OCI-LY1 (cell line): ENCODE measurements around the gene ANO3.

Source experiments
- H2AFZ ChIP-seq: fragments of 200-600 bp; sonication (generic), shearing (Covaris generic); 2 replicates; pipeline ENCODE4 v1.6.0; 2014; ENCODE audit warnings: antibody characterized with exemption, mild to moderate bottlenecking, low read length
- H3F3A ChIP-seq: fragments of 200-600 bp; sonication (generic), shearing (Covaris generic); 2 replicates; pipeline ENCODE4 v1.6.0; 2014; ENCODE audit warnings: mild to moderate bottlenecking, antibody characterized with exemption, low read length, moderate library complexity; ENCODE audit not compliant: insufficient read depth
- H3K27ac ChIP-seq: fragments of 200-600 bp; sonication (generic); 2 replicates; pipeline ENCODE4 v1.5.1; 2014; ENCODE audit warnings: low read length, mixed run types, mild to moderate bottlenecking, low read depth; ENCODE audit not compliant: poor library complexity, severe bottlenecking
- H3K27me3 ChIP-seq: fragments of 200-600 bp; sonication (generic); 2 replicates; pipeline ENCODE4 v1.6.0; 2014; ENCODE audit warnings: antibody characterized with exemption, mild to moderate bottlenecking, low read length, moderate library complexity; ENCODE audit not compliant: insufficient read depth
- H3K36me3 ChIP-seq: fragments of 200-600 bp; sonication (generic); 2 replicates; pipeline ENCODE4 v1.6.1; 2014; ENCODE audit warnings: mild to moderate bottlenecking, antibody characterized with exemption, low read length, moderate library complexity, mixed read lengths; ENCODE audit not compliant: insufficient read depth
- H3K4me1 ChIP-seq: fragments of 200-600 bp; sonication (generic); 2 replicates; pipeline ENCODE4 v1.5.1; 2014; ENCODE audit warnings: mild to moderate bottlenecking, low read length, moderate library complexity; ENCODE audit not compliant: insufficient read depth, severe bottlenecking
- H3K4me2 ChIP-seq: fragments of 200-600 bp; sonication (generic), shearing (Covaris generic); 2 replicates; pipeline ENCODE4 v1.6.1; 2014; ENCODE audit warnings: low read length
- H3K4me3 ChIP-seq: fragments of 200-600 bp; sonication (generic); 2 replicates; pipeline ENCODE4 v1.5.1; 2014; ENCODE audit warnings: low read length, low read depth, mild to moderate bottlenecking, mixed read lengths; ENCODE audit not compliant: poor library complexity, severe bottlenecking
- H3K79me2 ChIP-seq: fragments of 200-600 bp; shearing (Covaris generic); 2 replicates; pipeline ENCODE4 v1.6.1; 2016; ENCODE audit warnings: mixed run types, low read length, mixed read lengths; ENCODE audit not compliant: insufficient read depth
- H3K9ac ChIP-seq: fragments of 200-600 bp; sonication (generic), shearing (Covaris generic); 2 replicates; pipeline ENCODE4 v1.6.1; 2014; ENCODE audit warnings: mild to moderate bottlenecking, low read length, mixed read lengths
- H3K9me2 ChIP-seq: fragments of 200-600 bp; sonication (generic), shearing (Covaris generic); 2 replicates; pipeline ENCODE4 v1.6.1; 2014; ENCODE audit warnings: low read depth, mild to moderate bottlenecking, low read length, mixed read lengths
- H3K9me3 ChIP-seq: fragments of 200-600 bp; shearing (Covaris generic); 2 replicates; pipeline ENCODE4 v1.6.1; 2014; ENCODE audit warnings: low read length, mixed read lengths
- H4K20me1 ChIP-seq: fragments of 200-600 bp; sonication (generic), shearing (Covaris generic); 2 replicates; pipeline ENCODE4 v1.6.0; 2016; ENCODE audit warnings: mild to moderate bottlenecking, low read length; ENCODE audit not compliant: insufficient read depth
- CTCF ChIP-seq: fragments of 200-600 bp; sonication (generic), shearing (Covaris generic); IDR thresholded peaks from 2 replicates; pipeline ENCODE4 v1.5.1; 2017; ENCODE audit warnings: mild to moderate bottlenecking, antibody characterized with exemption, low read length, moderate library complexity, mixed read lengths
- EZH2 ChIP-seq: fragments of 200-600 bp; sonication (generic), shearing (Covaris generic); IDR thresholded peaks from 2 replicates; pipeline ENCODE4 v1.8.0; 2017; ENCODE audit warnings: borderline replicate concordance, mixed run types, mild to moderate bottlenecking, antibody characterized with exemption, low read length, moderate library complexity, mixed read lengths

The ANO3 gene

GRCh38 chr11:26571861-26572654, 240.1 kb downstream of the ANO3 start, which contains the start of gene MUC15:
Gene MUC15 (minus strand): TSS chr11:26572263. CDS start chr11:26567094, 5,169 bp downstream.
- Histone ChIP-seq H3K79me2 (no peaks in the 10 kb centered on the region), H4K20me1 (no peaks in the 10 kb centered on the region), H2AFZ (no peak within 1 kb of the TSS), H3K4me3 (no peak within 1 kb of the TSS), H3K9me3 (no peaks in the 10 kb centered on the region), H3F3A (no peaks in the 10 kb centered on the region), H3K9ac (no peak within 1 kb of the TSS), H3K9me2 (no peaks in the 10 kb centered on the region), H3K27me3 (0 out of 2 replicates have a peak, but pooled peaks cover 3% of the 10 kb centered on the region), H3K27ac (no peak within 1 kb of the TSS), H3K36me3 (no peaks in the 10 kb centered on the region), H3K4me1 (no peaks in the 10 kb centered on the region), H3K4me2 (no peak within 1 kb of the TSS)
- no peak for TF ChIP-seq CTCF
- no peak for TF ChIP-seq EZH2

GRCh38 chr11:26572770-26573402, 241.0 kb downstream of the ANO3 start:
- H3K79me2 ChIP-seq, result no peaks in the 10 kb centered on the region
- H3F3A ChIP-seq, result no peaks in the 10 kb centered on the region
- no peaks in the 10 kb centered on the region for H3K9me2 ChIP-seq
- no peak overlapping the region for H3K4me3 ChIP-seq
- H2AFZ ChIP-seq, result no peak overlapping the region
- no peaks in the 10 kb centered on the region for H4K20me1 ChIP-seq
- no peak overlapping the region for H3K4me2 ChIP-seq
- H3K36me3 ChIP-seq, result no peaks in the 10 kb centered on the region
- H3K27me3 ChIP-seq, result 0 out of 2 replicates have a peak, but pooled peaks cover 3% of the 10 kb centered on the region
- no peak for TF ChIP-seq EZH2
- TF ChIP-seq CTCF, result no peak
- no peak overlapping the region for H3K9ac ChIP-seq
- H3K4me1 ChIP-seq, result no peaks in the 10 kb centered on the region
- H3K9me3 ChIP-seq, result no peaks in the 10 kb centered on the region
- H3K27ac ChIP-seq, result no peak overlapping the region

- no peaks in the 10 kb centered on the region for H3K9me3 ChIP-seq
- no peaks in the 10 kb centered on the region for H3K36me3 ChIP-seq
- no peak overlapping the region for H3K4me3 ChIP-seq
- H3K27ac ChIP-seq, result no peak overlapping the region
- 0 out of 2 replicates have a peak, but pooled peaks cover 3% of the 10 kb centered on the region for H3K27me3 ChIP-seq
- no peak overlapping the region for H2AFZ ChIP-seq
- H3K79me2 ChIP-seq, result no peaks in the 10 kb centered on the region
- H3K4me1 ChIP-seq, result no peaks in the 10 kb centered on the region
- no peak overlapping the region for H3K4me2 ChIP-seq
- no peak overlapping the region for H3K9ac ChIP-seq
- H4K20me1 ChIP-seq, result no peaks in the 10 kb centered on the region
- TF ChIP-seq EZH2, result no peak
- TF ChIP-seq CTCF, result no peak
- no peaks in the 10 kb centered on the region for H3K9me2 ChIP-seq
- no peaks in the 10 kb centered on the region for H3F3A ChIP-seq
Measured at GRCh38 chr11:26573896-26574295, 242.0 kb downstream of the ANO3 start.
